Sigmoid colon (tissue), 7 donors: ENCODE results near the gene PACS1. TPM values are rescaled to one million over a fixed set of nuclear protein-coding genes. Genes with fewer than 3 reads are reported as not detected.

Experiments used
- DNase-seq: peaks from one replicate; pipeline ENCODE4 v3.0.0-alpha.2; 2019
- H3K27ac ChIP-seq, 4 donors: fragments of 200-600 bp; sonication (generic); one replicate each; pipeline ENCODE4 v1.5.1; 2016 to 2019; ENCODE audit warnings: mild to moderate bottlenecking in 1 of 4
- H3K27me3 ChIP-seq, 3 donors: fragments of 200-600 bp; sonication (generic); one replicate each; pipeline ENCODE4 v1.5.1; 2019; ENCODE audit warnings: mild to moderate bottlenecking in 1 of 3
- H3K36me3 ChIP-seq, 4 donors: fragments of 200-600 bp; sonication (generic); one replicate each; pipeline ENCODE4 v1.5.1; 2016 to 2019
- H3K4me1 ChIP-seq, 4 donors: fragments of 200-600 bp; sonication (generic); one replicate each; pipeline ENCODE4 v1.5.1; 2017 to 2019
- H3K4me3 ChIP-seq, 4 donors: fragments of 200-600 bp; sonication (generic); one replicate each; pipeline ENCODE4 v1.5.1; 2017 to 2019; ENCODE audit warnings: mild to moderate bottlenecking in 2 of 4, moderate library complexity in 1 of 4
- H3K9me3 ChIP-seq, 4 donors: fragments of 200-600 bp in 3 of 4; sonication (generic) in 3 of 4; one replicate each; pipeline versions ENCODE4 v1.5.1 to v1.6.1; 2013 to 2019
- EP300 ChIP-seq, 4 donors: sonication (generic); formaldehyde crosslinking; IDR thresholded peaks; one replicate each; pipeline ENCODE4 v1.6.1; 2017; ENCODE audit warnings: antibody characterized with exemption in 4 of 4
- POLR2A ChIP-seq, 2 donors: fragments of 450-650 bp; IDR thresholded peaks; one replicate each; pipeline ENCODE4 v1.6.1; 2016; ENCODE audit warnings: antibody characterized with exemption in 2 of 2, mild to moderate bottlenecking in 2 of 2, moderate library complexity in 2 of 2
- POLR2AphosphoS5 ChIP-seq, 4 donors: sonication (generic); formaldehyde crosslinking; IDR thresholded peaks; one replicate each; pipeline ENCODE4 v1.6.1; 2017; ENCODE audit warnings: antibody characterized with exemption in 4 of 4
- WGBS, 2 donors: extraction: QIAGEN DNeasy Blood & Tissue Kit; methylation state at CpG; one replicate each; pipeline ENCODE4 v1.1.7; 2013; 5-methylcytosine and 5-hydroxymethylcytosine counted together
- intact Hi-C: fragments of 100-400 bp; cut with DNase I; formaldehyde crosslinking; loops from one replicate; pipeline ENCODE4 v1.15.1; 2023
- polyA plus RNA-seq, 3 donors: library from polyadenylated mRNA; stranded (reverse); fragments of 200-250 nt; gene quantifications; one replicate each; pipeline ENCODE4 v1.2.3, GENCODE V29; 2013
- total RNA-seq, 4 donors: library from RNA; depleted of rRNA; stranded (reverse); fragments of >200 nt; gene quantifications; one replicate each; pipeline ENCODE4 v1.1.0, GENCODE V29; 2016
- TF ChIP-seq, protein P1 (sequence below), 4 experiments: fragments of 450-650 bp in 3 of 4; fragments of 200-600 bp in 1 of 4; IDR thresholded peaks; one replicate each; pipeline ENCODE4 v1.5.1; 2016 to 2019; ENCODE audit warnings: antibody characterized with exemption in 4 of 4, mild to moderate bottlenecking in 3 of 4, moderate library complexity in 2 of 4
- donor health status: healthy with polysubstance abuse.
- donor health status: Bipolar disorder and iron deficiency.
- donor health status: healthy.

The PACS1 gene
- total and polyA plus RNA-seq, 7 donors = 2.1 to 75.9 (median 22.8) TPM

DNA sequence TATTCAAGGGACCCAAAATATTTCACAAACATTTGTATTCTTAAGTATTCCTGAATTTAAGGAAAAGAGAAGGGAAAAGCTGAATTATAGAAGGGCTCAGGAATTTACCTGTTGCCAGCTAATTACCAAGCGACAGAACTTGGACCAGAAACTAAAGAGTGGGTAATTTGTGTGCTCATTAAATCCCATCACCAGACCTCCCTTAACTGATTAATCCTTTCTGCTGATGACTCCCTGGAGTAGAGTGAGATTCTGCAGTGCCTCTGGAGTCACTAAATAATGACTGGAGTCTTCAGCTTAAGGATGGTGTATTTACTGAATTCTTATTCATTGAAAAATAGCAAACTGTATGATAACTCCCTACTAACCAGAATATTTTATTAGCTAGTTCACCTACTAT, 124.3 kb downstream of the PACS1 start:
- H3K36me3 ChIP-seq = peaks cover 0 to 29% (median 15%) of the 10 kb centered on the region in 4 donors
- DNase-seq = no peak

DNA sequence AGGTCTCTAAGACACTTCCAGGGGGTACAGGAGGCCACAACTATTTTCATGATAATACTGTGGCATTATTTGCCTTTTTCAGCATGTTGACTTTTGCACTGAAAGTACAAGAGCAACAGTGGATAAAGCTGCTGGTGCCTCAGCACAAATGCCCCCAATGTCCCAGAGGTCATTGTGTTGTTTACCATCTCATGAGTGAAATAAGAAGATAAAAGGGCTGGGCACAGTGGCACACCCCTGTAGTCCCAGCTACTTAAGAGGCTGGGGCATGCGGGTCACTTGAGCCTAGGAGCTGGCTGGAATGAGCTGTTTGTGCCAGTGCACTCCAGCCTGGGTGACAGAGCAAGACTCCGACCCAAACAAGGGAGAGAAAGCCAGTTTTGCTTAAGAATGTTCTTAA, 125.8 kb downstream of the PACS1 start:
- no peak overlapping the region for H3K4me3 ChIP-seq
- H3K27me3 ChIP-seq = no peaks in the 10 kb centered on the region
- intact Hi-C loops = no loop called here
- no peak overlapping the region for H3K27ac ChIP-seq
- H3K36me3 ChIP-seq = peaks cover 0 to 29% (median 15%) of the 10 kb centered on the region in 4 donors
- 75 to 86% methylated on average over 2 of the region's 2 CpGs for WGBS, 2 donors
- no peaks in the 10 kb centered on the region for H3K9me3 ChIP-seq
- H3K4me1 ChIP-seq = no peaks in the 10 kb centered on the region
- DNase-seq = no peak
- TF ChIP-seq POLR2A (IDR thresholded peaks at IDR 0.05) = no peak
- TF ChIP-seq, protein P1, sequence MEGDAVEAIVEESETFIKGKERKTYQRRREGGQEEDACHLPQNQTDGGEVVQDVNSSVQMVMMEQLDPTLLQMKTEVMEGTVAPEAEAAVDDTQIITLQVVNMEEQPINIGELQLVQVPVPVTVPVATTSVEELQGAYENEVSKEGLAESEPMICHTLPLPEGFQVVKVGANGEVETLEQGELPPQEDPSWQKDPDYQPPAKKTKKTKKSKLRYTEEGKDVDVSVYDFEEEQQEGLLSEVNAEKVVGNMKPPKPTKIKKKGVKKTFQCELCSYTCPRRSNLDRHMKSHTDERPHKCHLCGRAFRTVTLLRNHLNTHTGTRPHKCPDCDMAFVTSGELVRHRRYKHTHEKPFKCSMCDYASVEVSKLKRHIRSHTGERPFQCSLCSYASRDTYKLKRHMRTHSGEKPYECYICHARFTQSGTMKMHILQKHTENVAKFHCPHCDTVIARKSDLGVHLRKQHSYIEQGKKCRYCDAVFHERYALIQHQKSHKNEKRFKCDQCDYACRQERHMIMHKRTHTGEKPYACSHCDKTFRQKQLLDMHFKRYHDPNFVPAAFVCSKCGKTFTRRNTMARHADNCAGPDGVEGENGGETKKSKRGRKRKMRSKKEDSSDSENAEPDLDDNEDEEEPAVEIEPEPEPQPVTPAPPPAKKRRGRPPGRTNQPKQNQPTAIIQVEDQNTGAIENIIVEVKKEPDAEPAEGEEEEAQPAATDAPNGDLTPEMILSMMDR (IDR thresholded peaks at IDR 0.05) = no peak
- no peak for TF ChIP-seq EP300 (IDR thresholded peaks at IDR 0.05)
- TF ChIP-seq POLR2AphosphoS5 (IDR thresholded peaks at IDR 0.05) = no peak

More for the DNA sequence above, 124.3 kb downstream of the PACS1 start:
- Histone ChIP-seq H3K27ac (no peak overlapping the region), H3K9me3 (no peaks in the 10 kb centered on the region), H3K27me3 (no peaks in the 10 kb centered on the region), H3K4me1 (no peaks in the 10 kb centered on the region), H3K4me3 (no peak overlapping the region)
- no peak for TF ChIP-seq EP300 (IDR thresholded peaks at IDR 0.05)
- no peak for TF ChIP-seq POLR2A (IDR thresholded peaks at IDR 0.05)
- no peak for TF ChIP-seq POLR2AphosphoS5 (IDR thresholded peaks at IDR 0.05)
- TF ChIP-seq, protein P1 (IDR thresholded peaks at IDR 0.05) = no peak
- 96 to 98% methylated on average over 1 of the region's 1 CpG for WGBS, 2 donors
- intact Hi-C loops = no loop called here

DNA sequence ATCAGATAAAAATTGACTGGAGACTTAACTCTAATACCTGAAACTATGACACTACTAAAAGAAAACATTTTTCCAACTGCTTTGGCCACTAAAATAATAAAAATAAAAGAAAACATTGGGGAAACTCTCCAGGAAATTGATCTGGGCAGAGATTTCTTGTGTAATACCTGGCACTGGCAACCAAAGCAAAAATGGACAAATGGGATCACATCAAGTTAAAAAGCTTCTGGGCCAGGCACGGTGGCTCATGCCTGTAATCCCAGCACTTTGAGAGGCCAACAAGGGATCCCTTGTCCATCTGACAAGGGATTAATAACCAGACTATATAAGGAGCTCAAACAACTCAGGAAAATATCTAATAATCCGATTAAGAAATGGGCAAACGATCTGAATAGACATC, 133.8 kb downstream of the PACS1 start:
- no peaks in the 10 kb centered on the region for H3K9me3 ChIP-seq
- H3K27me3 ChIP-seq = no peaks in the 10 kb centered on the region
- WGBS, 2 donors = 95 to 96% methylated on average over 3 of the region's 3 CpGs
- no peak for DNase-seq
- H3K4me3 ChIP-seq = no peak overlapping the region
- TF ChIP-seq, protein P1 (IDR thresholded peaks at IDR 0.05) = no peak
- TF ChIP-seq POLR2AphosphoS5 (IDR thresholded peaks at IDR 0.05) (no peak), EP300 (IDR thresholded peaks at IDR 0.05) (no peak)
- no peaks in the 10 kb centered on the region for H3K4me1 ChIP-seq
- no peaks in the 10 kb centered on the region for H3K36me3 ChIP-seq
- no peak overlapping the region for H3K27ac ChIP-seq
- intact Hi-C loops = no loop called here

DNA sequence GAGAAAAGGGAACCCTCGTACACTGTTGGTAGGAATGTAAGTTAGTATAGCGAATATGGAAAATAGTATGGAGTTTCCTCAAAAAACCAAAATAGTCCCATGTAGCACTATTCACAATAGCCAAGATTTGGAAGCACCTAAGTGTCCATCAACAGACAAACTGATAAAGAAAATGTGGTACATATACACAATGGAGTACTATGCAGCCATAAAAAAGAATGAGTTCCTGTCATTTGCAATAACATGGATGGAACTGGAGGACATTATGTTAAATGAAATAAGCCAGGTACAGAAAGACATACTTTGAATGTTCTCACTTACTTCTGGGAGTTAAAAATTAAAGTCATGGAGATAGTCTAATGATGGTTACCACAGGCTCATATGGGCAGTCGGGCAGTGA, 134.3 kb downstream of the PACS1 start:
- H3K36me3 ChIP-seq = no peaks in the 10 kb centered on the region
- 97 to 100% methylated on average over 3 of the region's 3 CpGs for WGBS, 2 donors
- TF ChIP-seq EP300 (IDR thresholded peaks at IDR 0.05) = no peak
- no peak for TF ChIP-seq POLR2A (IDR thresholded peaks at IDR 0.05)
- TF ChIP-seq POLR2AphosphoS5 (IDR thresholded peaks at IDR 0.05) = no peak
- TF ChIP-seq, protein P1 (IDR thresholded peaks at IDR 0.05) = no peak
- H3K27ac ChIP-seq = no peak overlapping the region
- no peak for DNase-seq
- H3K4me3 ChIP-seq = no peak overlapping the region
- no peaks in the 10 kb centered on the region for H3K27me3 ChIP-seq
- H3K4me1 ChIP-seq = no peaks in the 10 kb centered on the region
- H3K9me3 ChIP-seq = no peaks in the 10 kb centered on the region
- intact Hi-C loops = no loop called here

DNA sequence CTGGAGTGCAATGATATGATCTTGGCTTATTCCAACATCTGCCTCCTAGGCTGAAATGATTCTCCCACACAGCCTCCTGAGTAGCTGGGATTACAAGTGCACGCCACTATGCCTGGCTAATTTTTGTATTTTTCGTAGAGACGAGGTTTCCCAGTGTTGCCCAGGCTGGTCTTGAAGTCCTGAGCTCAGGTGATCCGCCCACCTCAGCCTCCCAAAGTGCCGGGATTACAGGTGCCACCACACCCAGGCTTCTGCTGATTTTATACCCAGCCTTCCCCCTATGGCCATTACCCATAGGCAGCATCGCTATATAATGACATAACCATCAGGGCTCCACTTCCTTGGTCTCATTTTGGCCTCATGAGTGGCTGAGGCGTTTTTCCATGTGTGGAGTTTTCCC, 137.7 kb downstream of the PACS1 start:
- no peaks in the 10 kb centered on the region for H3K27me3 ChIP-seq
- intact Hi-C loops = no loop called here
- peaks cover 0 to 15% (median 6%) of the 10 kb centered on the region in 4 donors for H3K36me3 ChIP-seq
- H3K9me3 ChIP-seq = no peaks in the 10 kb centered on the region
- no peak overlapping the region for H3K4me3 ChIP-seq
- no peaks in the 10 kb centered on the region for H3K4me1 ChIP-seq
- no peak for TF ChIP-seq EP300 (IDR thresholded peaks at IDR 0.05)
- no peak for TF ChIP-seq POLR2A (IDR thresholded peaks at IDR 0.05)
- TF ChIP-seq POLR2AphosphoS5 (IDR thresholded peaks at IDR 0.05) = no peak
- H3K27ac ChIP-seq = no peak overlapping the region
- DNase-seq = peak; percentile 21
- WGBS, 2 donors = 87 to 93% methylated on average over 7 of the region's 7 CpGs
